GM21786 (cell line): ENCODE data around the gene GLCE.

ENCODE experiments used
- ATAC-seq: cut with Tn5 transposase; IDR thresholded peaks from one replicate; pipeline ENCODE4 v1.9.1; 2021; ENCODE audit not compliant: unreplicated experiment

The GLCE gene

GRCh38 chr15:69194025-69194827 is 33.8 kb downstream of the GLCE start:
- no peak for ATAC-seq

GRCh38 chr15:69194854-69195253 is 34.4 kb downstream of the GLCE start:
- no peak for ATAC-seq

- no peak for ATAC-seq
Measured at GRCh38 chr15:69200832-69201745, 40.7 kb downstream of the GLCE start.

- no peak for ATAC-seq
Measured at GRCh38 chr15:69206079-69206478, 45.6 kb downstream of the GLCE start.

- no peak for ATAC-seq
Measured at GRCh38 chr15:69209661-69210060, 49.2 kb downstream of the GLCE start.

GRCh38 chr15:69210574-69210973 is 50.1 kb downstream of the GLCE start:
- no peak for ATAC-seq

- ATAC-seq = no peak
Measured at GRCh38 chr15:69213786-69214185, 53.4 kb downstream of the GLCE start.

- no peak for ATAC-seq
Measured at GRCh38 chr15:69215314-69216035, 55.0 kb downstream of the GLCE start.

GRCh38 chr15:69217381-69217780 is 56.9 kb downstream of the GLCE start:
- ATAC-seq = no peak

GRCh38 chr15:69219690-69220089 is 59.3 kb downstream of the GLCE start:
- no peak for ATAC-seq

- no peak for ATAC-seq
Measured at GRCh38 chr15:69222002-69222474, 61.6 kb downstream of the GLCE start.

GRCh38 chr15:69223083-69223813 is 62.8 kb downstream of the GLCE start:
- no peak for ATAC-seq

GRCh38 chr15:69224383-69224782 is 63.9 kb downstream of the GLCE start:
- ATAC-seq = no peak

GRCh38 chr15:69225355-69226022 is 65.1 kb downstream of the GLCE start:
- ATAC-seq = no peak

GRCh38 chr15:69226023-69226355 is 65.6 kb downstream of the GLCE start:
- no peak for ATAC-seq

GRCh38 chr15:69232144-69232543 is 71.7 kb downstream of the GLCE start:
- ATAC-seq = no peak

- ATAC-seq = no peak
Measured at GRCh38 chr15:69232765-69233164, 72.3 kb downstream of the GLCE start.

- no peak for ATAC-seq
Measured at GRCh38 chr15:69234676-69235075, 74.2 kb downstream of the GLCE start.

- no peak for ATAC-seq
Measured at GRCh38 chr15:69236505-69236904, 76.1 kb downstream of the GLCE start.

GRCh38 chr15:69237718-69238117 is 77.3 kb downstream of the GLCE start:
- no peak for ATAC-seq
